Panc1 (cell line): Measurements from ENCODE around the gene SPATA31D4. TPM values are rescaled to one million over a fixed set of nuclear protein-coding genes. Genes with fewer than 3 reads are reported as not detected.
"Not testable (repeated sequence)": the region's sequence is repeated elsewhere in the genome, so short reads cannot be mapped to it uniquely, and the experiment has no call there.

ENCODE experiments used
- ATAC-seq: fragments of 200-7000 bp; cut with Tn5 transposase; 2 replicates; pipeline ENCODE4 v1.9.1; 2020; ENCODE audit warnings: mild to moderate bottlenecking, moderate library complexity
- Bru-seq: library from RNA; stranded (reverse); fragments of 400-500 nt; gene quantifications from one replicate; lab custom pipeline; 2021; lab: Mats Ljungman, UMichigan
- BruChase-seq, 2 experiments: library from RNA; stranded (reverse); fragments of 400-500 nt; gene quantifications; one replicate each; lab custom pipeline; 2021; lab: Mats Ljungman, UMichigan
- BruUV-seq: library from RNA; stranded (reverse); fragments of 400-500 nt; replicated peaks from 2 replicates; lab custom pipeline; 2021; lab: Mats Ljungman, UMichigan
- CTCF ChIA-PET: fragments of 300-600 bp; sonication (Branson Sonifier 250); formaldehyde crosslinking; loops from one replicate; lab custom pipeline; 2022; ENCODE audit warnings: antibody characterized with exemption; lab: Charles Lee
- POLR2A ChIA-PET: fragments of 300-600 bp; sonication (Branson Sonifier 250); formaldehyde crosslinking; loops from one replicate; lab custom pipeline; 2022; ENCODE audit warnings: antibody characterized with exemption; lab: Charles Lee
- DNase-seq: peaks from one replicate; pipeline ENCODE4 v3.0.0-alpha.2; 2010; ENCODE audit warnings: low read depth, low spot score
- H3K27ac ChIP-seq: 2 replicates; pipeline ENCODE4 v1.5.1; 2011; ENCODE audit warnings: mild to moderate bottlenecking, low read length, inconsistent platforms
- H3K27me3 ChIP-seq: fragments of 200-500 bp; sonication (Bioruptor generic); 2 replicates; pipeline ENCODE4 v1.6.0; 2014; ENCODE audit warnings: low read length, inconsistent platforms; ENCODE audit not compliant: control insufficient read depth, insufficient read depth
- H3K36me3 ChIP-seq: fragments of 200-500 bp; sonication (Bioruptor generic); 2 replicates; pipeline ENCODE4 v1.5.1; 2014; ENCODE audit warnings: inconsistent platforms, mild to moderate bottlenecking, low read length, moderate library complexity; ENCODE audit not compliant: control insufficient read depth, insufficient read depth
- H3K4me1 ChIP-seq: 2 replicates; pipeline ENCODE4 v1.5.1; 2011; ENCODE audit warnings: inconsistent platforms, mild to moderate bottlenecking, low read length, moderate library complexity; ENCODE audit not compliant: control insufficient read depth, insufficient read depth
- H3K4me3 ChIP-seq, 2 experiments: 2 replicates each; pipeline ENCODE4 v1.5.1; 2011 to 2012; ENCODE audit warnings: low read depth in 2 of 2, low read length in 2 of 2, mild to moderate bottlenecking in 2 of 2, inconsistent platforms in 1 of 2, moderate library complexity in 1 of 2
- H3K9me3 ChIP-seq: fragments of 200-500 bp; sonication (Bioruptor generic); 2 replicates; pipeline ENCODE4 v1.5.1; 2014; ENCODE audit warnings: low read depth, mild to moderate bottlenecking, inconsistent platforms, low read length, moderate library complexity; ENCODE audit not compliant: control insufficient read depth, insufficient read depth
- POLR2AphosphoS5 ChIP-seq: IDR thresholded peaks from 2 replicates; pipeline ENCODE4 v1.6.1; 2012; ENCODE audit warnings: mild to moderate bottlenecking, low read depth, low read length, moderate library complexity
- SIN3A ChIP-seq: IDR thresholded peaks from 2 replicates; pipeline ENCODE4 v1.6.1; 2012; ENCODE audit warnings: low read depth, mild to moderate bottlenecking, low read length, moderate library complexity, borderline replicate concordance; ENCODE audit not compliant: insufficient read depth
- TCF7L2 ChIP-seq: IDR thresholded peaks from 2 replicates; pipeline ENCODE4 v1.6.1; 2011; ENCODE audit warnings: mild to moderate bottlenecking, low read depth, low read length, inconsistent platforms
- in situ Hi-C: cut with HindIII; loops from 2 replicates; pipeline ENCODE4 v1.10.0; 2016; ENCODE audit warnings: low sequenced_read_pairs, low pct_unique_long_range_greater_than_20kb
- intact Hi-C: fragments of 100-400 bp; cut with micrococcal nuclease; formaldehyde crosslinking; loops from one replicate; pipeline ENCODE4 v1.10.0; 2022; ENCODE audit not compliant: unreplicated experiment
- long read RNA-seq: library from polyadenylated mRNA; unstranded; transcript quantifications from one replicate; pipeline ENCODE4 v2.0.0, GENCODE V29; 2021; ENCODE audit not compliant: unreplicated experiment
- polyA plus RNA-seq: library from polyadenylated mRNA; unstranded; fragments of >200 nt; gene quantifications from one replicate; pipeline ENCODE4 v1.2.1, GENCODE V29; 2012; ENCODE audit warnings: missing spikeins; ENCODE audit not compliant: insufficient read length
- total RNA-seq: library from RNA; stranded (reverse); gene quantifications from one replicate; pipeline ENCODE4 v1.2.1, GENCODE V29; 2021; ENCODE audit not compliant: unreplicated experiment
- TF ChIP-seq, protein P1 (sequence below), 2 experiments: IDR thresholded peaks; 2 replicates each; pipeline ENCODE4 v1.6.1; 2011 to 2012; ENCODE audit warnings: low read depth in 2 of 2, control low read depth in 1 of 2, low read length in 1 of 2, mild to moderate bottlenecking in 1 of 2, moderate library complexity in 1 of 2; ENCODE audit not compliant: insufficient read depth in 1 of 2
- TF ChIP-seq, protein P2 (sequence below): fragments of 450-650 bp; IDR thresholded peaks from 2 replicates; pipeline ENCODE4 v1.5.1; 2017; ENCODE audit warnings: mild to moderate bottlenecking

Gene SPATA31D4
- total RNA-seq: not detected
- polyA plus RNA-seq: not detected
- Bru-seq, nascent RNA: not detected
- not detected for BruChase-seq, experiment 1, labeled RNA remaining after a 2-hour chase
- BruChase-seq, experiment 2, labeled RNA remaining after a 6-hour chase: not detected
- long read RNA-seq: 0 reads

DNA sequence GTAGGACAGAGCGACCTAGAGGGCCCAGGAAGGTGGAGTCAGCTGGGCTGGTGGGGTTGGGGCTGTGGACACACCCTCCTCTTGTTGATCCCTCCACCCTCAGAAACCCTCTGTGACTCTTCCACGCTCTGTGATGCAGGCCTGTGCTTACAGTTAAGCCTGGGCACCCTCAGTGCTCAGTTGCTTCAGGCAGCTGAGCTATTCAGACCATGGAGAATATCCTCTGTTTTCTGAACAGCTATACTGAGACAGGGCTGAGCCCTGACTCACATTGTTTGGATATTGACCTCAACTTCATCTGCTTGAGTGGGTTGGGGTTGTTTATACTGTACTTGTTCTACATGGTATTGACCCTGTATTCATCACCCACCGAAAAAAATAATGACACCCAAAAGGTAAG is at the start of gene SPATA31D4:
Gene SPATA31D4 (plus strand): TSS at position 124 of the 400 bp plus-strand sequence. CDS start 86 bp downstream, at position 210.
- CTCF ChIA-PET, in situ Hi-C loops, POLR2A ChIA-PET, H3K36me3 ChIP-seq, H3K4me3 ChIP-seq, H3K9me3 ChIP-seq, intact Hi-C loops, H3K27me3 ChIP-seq, ATAC-seq, DNase-seq, H3K4me1 ChIP-seq, H3K27ac ChIP-seq, BruUV-seq: not testable (repeated sequence)

DNA sequence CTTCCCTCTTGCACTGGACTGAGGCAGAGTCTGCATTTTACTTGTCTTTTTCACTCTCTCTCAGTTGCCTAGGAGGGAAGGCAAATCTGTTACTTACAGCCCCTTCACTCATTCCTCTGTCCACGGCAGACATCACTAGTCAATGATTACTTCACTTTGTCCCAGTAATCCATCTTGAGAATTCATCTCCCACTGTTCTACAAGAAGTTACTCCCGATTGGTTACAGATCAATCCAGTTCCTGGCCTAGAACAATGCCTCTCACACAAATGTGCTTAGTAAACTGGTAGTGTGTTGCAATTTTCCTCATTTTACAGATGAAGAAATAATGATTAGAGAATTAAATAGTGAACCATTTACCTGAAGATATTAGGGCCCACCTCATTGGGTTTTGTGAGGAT is 49.7 kb upstream of the SPATA31D4 start:
- no peaks in the 10 kb centered on the region for H3K36me3 ChIP-seq
- ChIA-PET CTCF (no interaction called here), POLR2A (no interaction called here)
- no peak overlapping the region for H3K27ac ChIP-seq
- BruUV-seq: no TSS peak
- no peak for DNase-seq
- no peaks in the 10 kb centered on the region for H3K27me3 ChIP-seq
- H3K9me3 ChIP-seq: no peaks in the 10 kb centered on the region
- no peak for ATAC-seq
- no peak overlapping the region for H3K4me3 ChIP-seq
- no peaks in the 10 kb centered on the region for H3K4me1 ChIP-seq
- intact Hi-C loops: no loop called here
- TF ChIP-seq POLR2AphosphoS5 (no peak), SIN3A (no peak), TCF7L2 (no peak)
- TF ChIP-seq, protein P1, sequence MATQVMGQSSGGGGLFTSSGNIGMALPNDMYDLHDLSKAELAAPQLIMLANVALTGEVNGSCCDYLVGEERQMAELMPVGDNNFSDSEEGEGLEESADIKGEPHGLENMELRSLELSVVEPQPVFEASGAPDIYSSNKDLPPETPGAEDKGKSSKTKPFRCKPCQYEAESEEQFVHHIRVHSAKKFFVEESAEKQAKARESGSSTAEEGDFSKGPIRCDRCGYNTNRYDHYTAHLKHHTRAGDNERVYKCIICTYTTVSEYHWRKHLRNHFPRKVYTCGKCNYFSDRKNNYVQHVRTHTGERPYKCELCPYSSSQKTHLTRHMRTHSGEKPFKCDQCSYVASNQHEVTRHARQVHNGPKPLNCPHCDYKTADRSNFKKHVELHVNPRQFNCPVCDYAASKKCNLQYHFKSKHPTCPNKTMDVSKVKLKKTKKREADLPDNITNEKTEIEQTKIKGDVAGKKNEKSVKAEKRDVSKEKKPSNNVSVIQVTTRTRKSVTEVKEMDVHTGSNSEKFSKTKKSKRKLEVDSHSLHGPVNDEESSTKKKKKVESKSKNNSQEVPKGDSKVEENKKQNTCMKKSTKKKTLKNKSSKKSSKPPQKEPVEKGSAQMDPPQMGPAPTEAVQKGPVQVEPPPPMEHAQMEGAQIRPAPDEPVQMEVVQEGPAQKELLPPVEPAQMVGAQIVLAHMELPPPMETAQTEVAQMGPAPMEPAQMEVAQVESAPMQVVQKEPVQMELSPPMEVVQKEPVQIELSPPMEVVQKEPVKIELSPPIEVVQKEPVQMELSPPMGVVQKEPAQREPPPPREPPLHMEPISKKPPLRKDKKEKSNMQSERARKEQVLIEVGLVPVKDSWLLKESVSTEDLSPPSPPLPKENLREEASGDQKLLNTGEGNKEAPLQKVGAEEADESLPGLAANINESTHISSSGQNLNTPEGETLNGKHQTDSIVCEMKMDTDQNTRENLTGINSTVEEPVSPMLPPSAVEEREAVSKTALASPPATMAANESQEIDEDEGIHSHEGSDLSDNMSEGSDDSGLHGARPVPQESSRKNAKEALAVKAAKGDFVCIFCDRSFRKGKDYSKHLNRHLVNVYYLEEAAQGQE (IDR thresholded peaks at IDR 0.05; ENCODE audit: insufficient read depth in 1 of 2, low read depth in 2 of 2, low read length in 1 of 2): no peak
- TF ChIP-seq, protein P2, sequence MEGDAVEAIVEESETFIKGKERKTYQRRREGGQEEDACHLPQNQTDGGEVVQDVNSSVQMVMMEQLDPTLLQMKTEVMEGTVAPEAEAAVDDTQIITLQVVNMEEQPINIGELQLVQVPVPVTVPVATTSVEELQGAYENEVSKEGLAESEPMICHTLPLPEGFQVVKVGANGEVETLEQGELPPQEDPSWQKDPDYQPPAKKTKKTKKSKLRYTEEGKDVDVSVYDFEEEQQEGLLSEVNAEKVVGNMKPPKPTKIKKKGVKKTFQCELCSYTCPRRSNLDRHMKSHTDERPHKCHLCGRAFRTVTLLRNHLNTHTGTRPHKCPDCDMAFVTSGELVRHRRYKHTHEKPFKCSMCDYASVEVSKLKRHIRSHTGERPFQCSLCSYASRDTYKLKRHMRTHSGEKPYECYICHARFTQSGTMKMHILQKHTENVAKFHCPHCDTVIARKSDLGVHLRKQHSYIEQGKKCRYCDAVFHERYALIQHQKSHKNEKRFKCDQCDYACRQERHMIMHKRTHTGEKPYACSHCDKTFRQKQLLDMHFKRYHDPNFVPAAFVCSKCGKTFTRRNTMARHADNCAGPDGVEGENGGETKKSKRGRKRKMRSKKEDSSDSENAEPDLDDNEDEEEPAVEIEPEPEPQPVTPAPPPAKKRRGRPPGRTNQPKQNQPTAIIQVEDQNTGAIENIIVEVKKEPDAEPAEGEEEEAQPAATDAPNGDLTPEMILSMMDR: no peak
- in situ Hi-C loops: no loop called here

DNA sequence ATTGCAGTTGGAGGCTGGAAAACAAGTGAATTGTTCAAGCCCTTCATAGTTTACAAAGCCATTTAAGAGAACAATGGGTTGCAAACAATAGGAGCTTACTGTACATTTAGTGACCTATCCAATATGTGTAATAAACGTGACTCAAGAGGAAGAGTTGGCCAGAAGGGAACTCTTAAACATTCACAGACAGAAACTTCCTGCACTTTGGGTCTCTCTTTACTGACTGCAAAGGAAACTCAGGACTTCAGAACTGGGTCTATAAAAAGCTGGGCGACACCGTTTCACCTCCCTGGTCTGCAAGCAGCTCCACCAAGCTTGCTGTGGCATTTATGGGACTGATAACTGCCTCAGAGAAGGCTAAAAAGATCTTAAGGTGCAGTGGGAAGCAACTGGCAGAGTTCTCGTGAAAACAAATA is 48.7 kb upstream of the SPATA31D4 start:
- no peak for TF ChIP-seq SIN3A
- TF ChIP-seq TCF7L2: peak; percentile 75
- Histone ChIP-seq H3K27ac (no peak overlapping the region), H3K36me3 (no peaks in the 10 kb centered on the region), H3K4me1 (no peaks in the 10 kb centered on the region), H3K4me3 (no peak overlapping the region), H3K27me3 (no peaks in the 10 kb centered on the region), H3K9me3 (no peaks in the 10 kb centered on the region)
- intact Hi-C loops (no loop called here), in situ Hi-C loops (no loop called here)
- BruUV-seq: no TSS peak
- DNase-seq (no peak), ATAC-seq (no peak)
- ChIA-PET CTCF (no interaction called here), POLR2A (no interaction called here)
